Measurements from ENCODE around the gene FBXL13.

FBXL13 gene

DNA sequence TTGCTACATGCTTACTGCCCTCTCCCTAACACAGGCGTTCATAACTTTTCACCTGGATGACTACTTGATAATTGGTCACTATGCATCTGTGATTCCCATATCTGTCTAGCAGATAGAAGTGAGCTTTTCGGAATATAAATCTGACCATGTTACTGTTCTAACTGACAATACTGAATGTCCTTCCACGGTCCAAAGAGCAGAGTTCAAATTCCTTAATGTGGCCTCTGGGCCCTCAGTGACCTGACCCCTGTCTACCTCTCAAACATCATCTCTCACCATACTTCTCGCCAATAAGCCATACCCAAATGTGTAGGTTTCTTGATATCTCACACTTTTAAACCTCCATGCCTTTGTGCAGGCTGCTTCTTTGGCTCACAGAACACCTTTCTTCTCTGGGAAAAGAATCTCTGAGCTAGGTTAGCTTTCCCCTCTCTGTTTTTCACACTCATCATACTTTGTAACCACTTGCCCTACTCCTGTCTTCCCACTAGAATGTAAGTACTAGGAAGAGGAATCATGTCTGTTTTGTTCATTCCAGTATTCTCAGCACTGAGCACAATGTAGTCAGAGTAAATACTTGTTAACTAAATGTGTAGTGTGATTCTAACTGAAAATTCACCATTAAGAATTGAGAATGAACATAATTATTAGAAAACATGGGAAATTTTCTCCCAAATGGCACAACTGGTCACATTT lies 201.0 kb downstream of the FBXL13 start:
- H3K4me3 Mint-ChIP-seq, result no peak overlapping the region
- no peak overlapping the region for H3K27ac Mint-ChIP-seq

DNA sequence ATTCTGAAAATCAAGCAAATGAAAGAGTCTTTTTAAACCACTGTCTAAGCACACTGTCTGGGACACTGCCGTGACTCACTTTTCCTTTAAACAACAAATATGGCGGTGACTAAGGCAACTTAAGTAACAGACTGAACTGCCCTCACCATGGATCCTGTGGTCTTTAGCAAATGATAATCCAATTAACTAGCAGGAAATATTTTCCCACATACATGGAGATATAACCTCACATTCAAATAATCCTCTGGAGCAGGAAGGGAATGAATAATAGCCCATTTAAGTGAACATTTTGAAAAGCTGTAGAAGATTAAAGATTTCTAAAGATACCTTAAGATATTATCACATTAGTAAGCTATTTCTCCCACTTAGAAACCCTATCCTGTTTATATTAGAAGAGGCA lies 202.1 kb downstream of the FBXL13 start:
- H3K4me3 Mint-ChIP-seq, result no peak overlapping the region
- no peak for ATAC-seq
- no peaks in the 10 kb centered on the region for H3K4me1 Mint-ChIP-seq
- no peaks in the 10 kb centered on the region for H3K9me3 Mint-ChIP-seq
- H3K36me3 Mint-ChIP-seq, result peaks cover 27% of the 10 kb centered on the region
- no peaks in the 10 kb centered on the region for H3K27me3 Mint-ChIP-seq
- H3K27ac Mint-ChIP-seq, result no peak overlapping the region

More for the DNA sequence above, 201.0 kb downstream of the FBXL13 start:
- Mint-ChIP-seq H3K36me3 (peaks cover 27% of the 10 kb centered on the region), H3K9me3 (no peaks in the 10 kb centered on the region), H3K4me1 (no peaks in the 10 kb centered on the region), H3K27me3 (no peaks in the 10 kb centered on the region)
- no peak for ATAC-seq

DNA sequence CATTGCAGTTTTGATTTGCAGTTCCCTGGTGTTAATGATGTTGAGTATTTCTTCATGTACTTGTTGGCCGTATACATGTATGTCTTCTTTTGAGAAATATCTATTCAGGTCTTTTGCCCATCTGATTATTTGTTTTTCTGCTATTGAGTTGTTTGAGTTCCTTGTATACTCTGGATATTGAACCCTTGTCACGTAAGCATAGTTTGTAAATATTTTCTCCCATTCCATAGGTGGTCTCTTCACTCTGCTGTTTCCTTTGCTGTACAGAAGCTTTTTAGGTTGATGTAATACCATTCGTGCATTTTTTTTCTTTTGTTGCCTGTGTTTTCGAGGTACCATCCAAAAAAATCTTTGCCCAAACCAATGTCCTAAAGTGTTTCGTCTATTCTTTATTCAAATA lies 205.4 kb downstream of the FBXL13 start:
- no peak for ATAC-seq
- Mint-ChIP-seq H3K27me3 (no peaks in the 10 kb centered on the region), H3K4me1 (peaks cover 5% of the 10 kb centered on the region), H3K9me3 (no peaks in the 10 kb centered on the region), H3K27ac (no peak overlapping the region), H3K4me3 (no peak overlapping the region), H3K36me3 (peaks cover 19% of the 10 kb centered on the region)

DNA sequence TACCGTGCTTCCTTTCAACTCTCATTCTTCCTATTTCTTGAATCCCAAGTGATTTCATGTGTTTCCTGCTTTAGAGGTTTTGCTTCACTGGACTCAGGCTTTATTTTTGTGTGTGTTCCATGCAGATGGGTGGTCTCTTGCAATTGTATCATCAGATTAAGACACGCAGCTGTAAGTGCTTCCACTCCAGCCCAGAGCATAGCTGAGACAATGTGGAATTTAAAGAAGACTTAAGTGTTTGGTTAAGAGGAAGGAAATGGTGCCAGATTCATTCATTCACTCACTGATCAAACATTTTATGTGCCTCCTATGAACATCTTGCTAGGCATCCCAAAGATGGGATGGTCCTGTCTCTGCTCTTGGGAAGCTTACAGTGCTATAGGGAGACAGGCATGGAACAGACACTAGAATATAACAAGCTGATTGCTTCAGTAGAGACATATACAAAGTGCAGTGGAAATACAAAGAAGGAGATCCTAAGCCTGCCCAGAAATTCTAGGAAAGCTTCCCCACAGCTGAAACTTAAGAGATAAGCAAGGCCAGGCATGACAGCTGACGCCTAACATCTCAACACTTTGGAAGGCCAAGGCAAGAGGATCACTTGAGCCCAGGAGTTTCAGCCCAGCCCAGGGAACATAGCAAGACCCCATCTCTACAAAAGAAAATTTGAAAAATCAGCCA lies 207.9 kb downstream of the FBXL13 start:
- ATAC-seq, result no peak
- no peak overlapping the region for H3K27ac Mint-ChIP-seq
- H3K27me3 Mint-ChIP-seq, result no peaks in the 10 kb centered on the region
- no peak overlapping the region for H3K4me3 Mint-ChIP-seq
- H3K36me3 Mint-ChIP-seq, result peaks cover 7% of the 10 kb centered on the region
- no peaks in the 10 kb centered on the region for H3K9me3 Mint-ChIP-seq
- peaks cover 5% of the 10 kb centered on the region for H3K4me1 Mint-ChIP-seq

DNA sequence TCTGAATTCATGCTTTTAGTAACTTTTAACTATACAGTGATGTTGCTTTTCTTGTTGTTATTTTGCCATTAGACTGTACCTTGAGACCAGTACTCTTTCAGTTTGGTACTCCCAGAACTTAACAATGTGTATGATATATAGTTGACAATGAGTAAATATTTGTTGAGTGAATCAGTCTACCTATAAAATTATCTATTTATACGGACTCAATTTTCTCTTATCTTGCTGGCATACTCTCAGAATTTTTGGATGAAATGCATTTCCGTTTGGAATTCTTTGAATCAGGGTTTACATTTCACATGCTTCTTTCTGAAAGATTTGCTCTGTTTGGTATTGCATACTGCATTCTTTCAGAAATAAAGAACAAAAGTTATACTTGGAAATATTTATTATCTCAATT lies 209.6 kb downstream of the FBXL13 start:
- peaks cover 5% of the 10 kb centered on the region for H3K4me1 Mint-ChIP-seq
- H3K4me3 Mint-ChIP-seq, result no peak overlapping the region
- ATAC-seq, result no peak
- no peak overlapping the region for H3K27ac Mint-ChIP-seq
- H3K27me3 Mint-ChIP-seq, result no peaks in the 10 kb centered on the region
- no peaks in the 10 kb centered on the region for H3K36me3 Mint-ChIP-seq
- no peaks in the 10 kb centered on the region for H3K9me3 Mint-ChIP-seq

DNA sequence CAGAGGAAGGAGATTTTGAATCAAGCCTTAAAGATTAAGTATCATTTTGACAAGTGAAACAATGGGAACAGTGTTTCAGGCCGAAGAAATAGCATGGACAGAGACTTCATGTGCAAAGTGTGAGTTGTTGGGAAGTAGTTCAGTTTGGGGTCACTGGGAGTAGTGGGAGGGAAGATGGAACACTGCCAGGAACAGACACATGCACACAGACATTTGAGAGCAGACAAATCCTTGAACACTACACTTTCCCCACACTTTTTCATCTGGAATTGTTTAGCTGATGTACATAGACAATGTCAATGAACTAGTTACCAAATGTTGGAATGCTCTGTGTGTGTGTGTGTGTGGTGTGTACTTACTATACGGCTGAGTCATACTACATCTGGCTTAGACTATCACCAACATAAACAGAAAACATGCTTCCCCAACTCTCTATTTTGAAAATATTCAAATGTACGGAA lies 214.2 kb downstream of the FBXL13 start:
- no peak overlapping the region for H3K27ac Mint-ChIP-seq
- H3K9me3 Mint-ChIP-seq, result no peaks in the 10 kb centered on the region
- no peaks in the 10 kb centered on the region for H3K4me1 Mint-ChIP-seq
- no peak for ATAC-seq
- H3K27me3 Mint-ChIP-seq, result no peaks in the 10 kb centered on the region
- no peak overlapping the region for H3K4me3 Mint-ChIP-seq
- H3K36me3 Mint-ChIP-seq, result no peaks in the 10 kb centered on the region

DNA sequence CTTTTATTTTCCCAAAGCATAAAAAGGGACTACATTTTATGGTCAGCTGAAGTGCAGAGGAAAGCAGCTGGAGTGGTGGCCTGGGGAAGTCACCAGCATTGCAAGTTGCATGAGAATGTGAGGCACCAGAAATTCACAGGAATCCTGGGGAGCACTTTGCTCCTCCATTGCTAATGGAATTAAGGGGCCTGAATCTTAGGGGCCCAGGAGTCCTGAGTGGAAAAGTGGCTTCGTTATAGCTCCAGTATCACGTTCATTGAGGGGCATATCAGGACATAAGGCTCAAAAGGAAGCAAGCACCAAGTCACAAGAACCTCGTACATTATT lies 214.8 kb downstream of the FBXL13 start:
- Mint-ChIP-seq H3K9me3 (no peaks in the 10 kb centered on the region), H3K27ac (no peak overlapping the region), H3K4me3 (no peak overlapping the region), H3K4me1 (no peaks in the 10 kb centered on the region), H3K36me3 (no peaks in the 10 kb centered on the region), H3K27me3 (no peaks in the 10 kb centered on the region)
- no peak for ATAC-seq

DNA sequence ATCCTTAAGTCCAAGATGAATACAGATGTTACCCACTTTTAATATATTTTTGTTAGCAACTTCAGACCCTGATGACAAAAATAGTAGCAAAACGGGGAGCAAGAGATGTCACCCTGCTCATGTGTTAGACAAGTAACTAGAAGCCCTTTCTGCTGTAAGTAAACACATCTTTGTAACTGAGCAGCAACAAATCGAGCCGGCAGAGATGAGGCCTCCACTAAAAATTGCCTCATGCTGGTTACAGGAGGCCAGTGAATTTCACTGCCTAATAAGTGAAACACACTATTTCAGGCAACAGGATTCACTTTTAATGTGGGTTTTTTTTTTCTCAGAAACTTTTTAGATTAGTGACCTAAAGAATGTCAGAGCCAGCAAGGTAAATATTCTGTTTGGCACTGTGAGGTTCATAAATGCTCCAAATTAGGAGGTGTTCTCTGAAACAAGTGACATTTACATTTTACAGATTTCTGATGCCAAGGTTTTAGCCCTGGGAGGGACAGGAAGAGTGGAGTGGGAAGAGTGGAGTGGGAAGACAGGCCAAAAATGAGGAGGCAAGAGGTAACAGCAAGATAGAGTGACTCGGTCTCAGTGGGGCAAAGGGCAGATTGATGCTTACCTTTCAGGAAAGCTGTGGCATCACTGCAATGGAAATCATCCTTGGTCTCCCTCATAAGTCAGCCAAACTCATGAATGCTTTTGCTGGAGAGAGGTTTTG lies 215.4 kb downstream of the FBXL13 start:
- no peaks in the 10 kb centered on the region for H3K27me3 Mint-ChIP-seq
- no peaks in the 10 kb centered on the region for H3K9me3 Mint-ChIP-seq
- H3K27ac Mint-ChIP-seq, result no peak overlapping the region
- H3K4me3 Mint-ChIP-seq, result no peak overlapping the region
- no peaks in the 10 kb centered on the region for H3K4me1 Mint-ChIP-seq
- no peak for ATAC-seq
- H3K36me3 Mint-ChIP-seq, result no peaks in the 10 kb centered on the region

DNA sequence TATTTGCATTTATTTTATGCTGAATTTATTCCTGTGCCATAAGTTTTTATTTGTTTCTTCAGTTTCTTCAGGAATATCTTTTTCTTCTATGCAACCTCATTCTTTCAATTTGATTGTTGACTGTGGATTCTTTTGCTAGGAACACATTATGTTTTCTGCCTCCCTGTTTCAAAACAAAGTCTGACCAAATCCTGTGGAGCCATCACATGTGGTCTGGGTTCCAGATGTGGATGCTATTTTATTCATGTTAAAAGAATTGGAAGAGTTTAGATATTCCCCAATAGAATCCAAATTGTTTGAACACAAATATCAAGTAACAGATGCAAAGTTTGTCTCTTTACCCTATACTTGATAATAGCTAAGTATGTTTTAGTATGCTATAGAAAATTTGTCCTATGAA lies 218.6 kb downstream of the FBXL13 start:
- peaks cover 17% of the 10 kb centered on the region for H3K9me3 Mint-ChIP-seq
- no peaks in the 10 kb centered on the region for H3K4me1 Mint-ChIP-seq
- H3K4me3 Mint-ChIP-seq, result no peak overlapping the region

DNA sequence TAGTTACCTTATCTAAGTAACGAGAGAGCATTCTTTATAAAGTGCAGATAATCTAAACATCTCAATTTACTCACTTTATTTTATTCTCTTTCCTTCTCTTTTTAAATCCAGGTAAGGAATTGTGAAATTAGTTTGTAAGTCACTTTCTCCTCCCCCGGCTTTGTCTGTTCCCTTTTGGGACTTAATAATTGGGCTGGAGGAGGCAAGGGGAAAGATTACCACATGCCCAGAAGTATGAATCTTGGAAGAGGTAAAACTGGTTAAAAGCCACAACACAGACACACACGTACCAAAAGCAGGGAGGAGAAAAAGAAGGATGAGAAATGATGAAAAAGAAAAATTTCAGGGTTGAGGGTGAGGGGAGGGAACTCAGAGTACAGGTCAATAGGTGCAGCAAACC lies 225.1 kb downstream of the FBXL13 start:
- no peaks in the 10 kb centered on the region for H3K4me1 Mint-ChIP-seq
- no peak overlapping the region for H3K27ac Mint-ChIP-seq
- no peaks in the 10 kb centered on the region for H3K27me3 Mint-ChIP-seq
- H3K4me3 Mint-ChIP-seq, result no peak overlapping the region
- no peak for ATAC-seq
- H3K36me3 Mint-ChIP-seq, result peaks cover 29% of the 10 kb centered on the region
- H3K9me3 Mint-ChIP-seq, result peaks cover 17% of the 10 kb centered on the region

More for the DNA sequence above, 218.6 kb downstream of the FBXL13 start:
- Mint-ChIP-seq H3K36me3 (peaks cover 19% of the 10 kb centered on the region), H3K27ac (no peak overlapping the region), H3K27me3 (no peaks in the 10 kb centered on the region)
- no peak for ATAC-seq

DNA sequence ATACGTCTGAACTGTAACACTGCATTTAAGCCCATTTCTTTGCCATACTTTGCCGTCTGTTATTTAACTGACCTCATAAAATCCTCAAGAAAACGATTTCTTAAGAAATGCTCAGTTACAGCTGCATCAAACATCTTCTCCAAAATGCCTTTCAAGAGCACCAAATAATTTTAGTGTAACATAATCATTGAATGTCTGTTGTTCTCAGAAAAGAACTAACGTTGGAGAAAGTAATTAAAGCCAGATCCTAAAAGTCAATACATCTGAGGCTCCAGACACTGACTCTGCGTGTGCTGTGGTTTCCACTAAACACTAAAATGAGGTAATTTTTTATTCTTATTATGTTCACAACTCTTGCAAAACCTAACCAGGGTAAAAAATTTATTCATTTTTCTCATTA lies 225.5 kb downstream of the FBXL13 start:
- Mint-ChIP-seq H3K9me3 (peaks cover 17% of the 10 kb centered on the region), H3K4me3 (no peak overlapping the region), H3K4me1 (no peaks in the 10 kb centered on the region), H3K36me3 (peaks cover 29% of the 10 kb centered on the region), H3K27me3 (no peaks in the 10 kb centered on the region), H3K27ac (no peak overlapping the region)
- no peak for ATAC-seq

DNA sequence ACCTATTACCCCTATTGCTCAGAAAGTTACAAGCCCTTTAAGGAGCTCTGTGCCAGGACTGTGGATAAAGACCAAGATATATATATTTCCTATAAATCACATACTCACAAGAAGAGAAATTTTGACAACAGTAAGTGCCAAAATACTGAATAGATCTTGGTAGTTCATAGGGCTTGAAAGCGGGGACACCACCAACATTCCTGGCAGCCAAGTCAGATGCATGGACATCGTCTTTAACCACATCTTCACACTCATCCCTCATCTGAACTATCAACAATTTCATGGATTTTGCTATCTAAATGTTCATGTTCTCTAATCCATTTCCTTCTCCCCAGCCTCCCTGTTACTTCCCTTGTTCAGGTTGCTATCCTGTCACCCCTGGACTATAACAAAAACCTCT lies 229.2 kb downstream of the FBXL13 start:
- Mint-ChIP-seq H3K27ac (no peak overlapping the region), H3K9me3 (no peaks in the 10 kb centered on the region), H3K27me3 (no peaks in the 10 kb centered on the region), H3K4me3 (no peak overlapping the region), H3K36me3 (peaks cover 14% of the 10 kb centered on the region), H3K4me1 (no peaks in the 10 kb centered on the region)
- no peak for ATAC-seq

DNA sequence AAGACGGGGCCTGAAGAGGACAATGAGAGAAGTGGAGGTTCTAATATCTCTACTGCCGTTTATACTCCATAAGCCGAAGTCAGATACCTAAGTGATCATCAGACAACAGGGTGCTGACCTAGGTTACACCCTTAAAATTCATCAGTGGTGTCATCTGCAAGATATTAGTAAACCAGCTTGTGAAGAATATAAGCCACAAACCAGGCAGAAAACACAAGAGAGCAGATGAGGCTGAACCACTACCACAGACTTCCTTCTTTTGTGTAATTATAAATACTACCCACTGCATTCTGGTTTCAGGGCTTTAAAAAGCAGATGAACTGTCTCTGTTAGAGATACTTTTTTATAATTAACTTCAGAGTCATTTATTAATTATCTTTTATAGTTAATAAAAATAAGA lies 230.7 kb downstream of the FBXL13 start:
- no peaks in the 10 kb centered on the region for H3K27me3 Mint-ChIP-seq
- no peaks in the 10 kb centered on the region for H3K9me3 Mint-ChIP-seq
- H3K27ac Mint-ChIP-seq, result no peak overlapping the region
- no peak overlapping the region for H3K4me3 Mint-ChIP-seq
- peaks cover 16% of the 10 kb centered on the region for H3K36me3 Mint-ChIP-seq
- no peaks in the 10 kb centered on the region for H3K4me1 Mint-ChIP-seq
- no peak for ATAC-seq

DNA sequence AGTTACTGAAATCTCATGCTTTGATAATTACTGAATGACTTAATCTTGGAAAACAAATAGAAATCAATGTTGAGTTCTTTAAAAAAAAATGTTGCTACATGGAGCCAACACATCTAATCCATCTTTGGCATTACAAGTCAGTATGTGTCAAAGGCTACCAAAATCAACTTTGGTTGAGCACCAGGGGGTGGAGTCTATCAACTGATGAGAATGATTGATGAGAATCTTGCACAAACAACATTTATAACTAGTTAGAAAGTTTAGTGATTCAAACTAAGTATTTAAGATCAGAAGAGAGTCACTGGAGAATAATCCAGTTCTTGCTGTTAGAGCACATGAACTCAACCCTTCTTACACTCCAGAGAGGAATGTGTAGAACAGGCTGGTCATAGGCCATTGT lies 232.3 kb downstream of the FBXL13 start:
- peaks cover 23% of the 10 kb centered on the region for H3K36me3 Mint-ChIP-seq
- H3K4me1 Mint-ChIP-seq, result no peaks in the 10 kb centered on the region
- ATAC-seq, result no peak
- no peak overlapping the region for H3K27ac Mint-ChIP-seq
- no peak overlapping the region for H3K4me3 Mint-ChIP-seq
- H3K27me3 Mint-ChIP-seq, result no peaks in the 10 kb centered on the region
- H3K9me3 Mint-ChIP-seq, result no peaks in the 10 kb centered on the region

DNA sequence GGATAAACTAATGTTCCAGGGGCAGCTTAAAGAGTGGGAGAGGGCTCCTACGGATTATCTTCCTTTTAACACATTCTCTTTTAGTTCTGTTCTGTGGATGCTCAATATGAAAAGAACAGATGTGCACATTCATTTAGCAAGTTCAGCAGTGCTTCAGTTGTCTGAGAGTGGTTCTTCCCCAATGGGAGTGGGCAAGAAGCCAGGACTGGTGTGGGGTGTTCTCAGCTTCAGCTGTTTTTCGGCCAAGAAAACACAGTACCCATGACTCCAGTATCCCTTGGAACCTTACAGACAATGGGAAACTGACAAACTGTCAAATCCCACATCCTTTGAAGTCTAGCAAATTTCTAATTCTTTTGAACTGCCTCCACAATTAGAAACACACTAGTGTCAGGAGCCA lies 233.3 kb downstream of the FBXL13 start:
- no peak for ATAC-seq
- Mint-ChIP-seq H3K36me3 (peaks cover 32% of the 10 kb centered on the region), H3K4me3 (no peak overlapping the region), H3K27ac (no peak overlapping the region), H3K27me3 (no peaks in the 10 kb centered on the region), H3K4me1 (no peaks in the 10 kb centered on the region), H3K9me3 (no peaks in the 10 kb centered on the region)

DNA sequence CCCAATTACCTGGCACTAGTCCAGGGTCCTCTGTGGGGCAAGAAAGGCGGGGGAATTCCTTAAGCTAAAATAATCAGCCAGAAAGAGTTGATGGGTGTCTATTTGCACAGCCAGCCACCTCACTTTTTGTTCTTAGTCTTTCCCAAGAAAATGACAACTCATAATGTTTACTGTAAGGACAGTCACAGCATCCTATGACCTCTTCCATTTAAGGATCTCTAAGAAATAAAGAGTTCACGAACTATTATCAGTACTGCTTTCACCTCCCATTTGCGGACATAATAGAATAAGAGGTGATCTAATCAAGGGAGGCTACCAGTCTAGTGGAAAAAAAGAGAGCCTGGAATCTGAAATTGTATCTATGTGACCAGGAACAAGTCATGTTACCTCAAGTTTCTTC lies 234.2 kb downstream of the FBXL13 start:
- H3K4me3 Mint-ChIP-seq, result no peak overlapping the region
- no peaks in the 10 kb centered on the region for H3K27me3 Mint-ChIP-seq
- no peak overlapping the region for H3K27ac Mint-ChIP-seq
- H3K9me3 Mint-ChIP-seq, result no peaks in the 10 kb centered on the region
- H3K4me1 Mint-ChIP-seq, result no peaks in the 10 kb centered on the region
- no peak for ATAC-seq
- H3K36me3 Mint-ChIP-seq, result peaks cover 34% of the 10 kb centered on the region
